Kidney (tissue), 14 donors: ENCODE data around the gene CDH13. TPM values are rescaled to one million over a fixed set of nuclear protein-coding genes. Genes with fewer than 3 reads are reported as not detected.

Experiments
- DNase-seq, 5 donors: peaks; one replicate each; pipeline ENCODE4 v3.0.0-alpha.2; 2013 to 2020
- FAIRE-seq: peaks from 2 replicates; lab custom pipeline; 2012; peaks lifted over from hg19 to GRCh38; lab: Jason Lieb, UNC
- H3K27ac ChIP-seq, 2 donors: one replicate each; pipeline ENCODE4 v1.7.0; 2013; ENCODE audit warnings: low read depth in 2 of 2, low read length in 2 of 2, inconsistent platforms in 1 of 2
- H3K27me3 ChIP-seq: one replicate; pipeline ENCODE4 v1.7.1; 2013; ENCODE audit warnings: low read length, inconsistent platforms; ENCODE audit not compliant: control insufficient read depth, insufficient read depth
- H3K36me3 ChIP-seq, 3 donors: one replicate each; pipeline versions ENCODE4 v1.7.0 to v1.7.1; 2013; ENCODE audit warnings: low read length in 3 of 3, control low read depth in 1 of 3, inconsistent platforms in 1 of 3; ENCODE audit not compliant: insufficient read depth in 3 of 3, control insufficient read depth in 2 of 3
- H3K4me1 ChIP-seq, 3 donors: one replicate each; pipeline versions ENCODE4 v1.7.0 to v1.7.1; 2013; ENCODE audit warnings: low read length in 3 of 3, inconsistent platforms in 1 of 3, low read depth in 1 of 3; ENCODE audit not compliant: control insufficient read depth in 2 of 3, insufficient read depth in 2 of 3
- H3K4me3 ChIP-seq, 3 donors: one replicate each; pipeline versions ENCODE4 v1.7.0 to v1.8.1; 2013; ENCODE audit warnings: low read length in 3 of 3, control low read depth in 1 of 3, inconsistent platforms in 1 of 3
- H3K9ac ChIP-seq, 3 donors: one replicate each; pipeline versions ENCODE4 v1.7.0 to v1.7.1; 2013; ENCODE audit warnings: low read length in 3 of 3, control low read depth in 1 of 3, inconsistent platforms in 1 of 3
- H3K9me3 ChIP-seq, 3 donors: one replicate each; pipeline versions ENCODE4 v1.7.0 to v1.7.1; 2013; ENCODE audit warnings: low read length in 3 of 3, control low read depth in 1 of 3, inconsistent platforms in 1 of 3; ENCODE audit not compliant: control insufficient read depth in 2 of 3, insufficient read depth in 1 of 3
- CTCF ChIP-seq: IDR thresholded peaks from 3 replicates; pipeline ENCODE4 v1.5.1; 2012; ENCODE audit warnings: mild to moderate bottlenecking, moderate library complexity, borderline replicate concordance; ENCODE audit not compliant: insufficient read depth; ENCODE audit errors: extremely low read depth
- intact Hi-C: fragments of 100-400 bp; cut with DNase I; formaldehyde crosslinking; loops from one replicate; pipeline ENCODE4 v1.11.1; 2022
- polyA plus RNA-seq: library from polyadenylated mRNA; stranded (reverse); fragments of 350-450 nt; fragmentation: Illumina TruSeq; extraction: RNeasy Lipid Tissue Mini Kit (QIAGEN cat#74804); gene quantifications from one replicate; pipeline ENCODE4 v1.2.3, GENCODE V29; 2014; ENCODE audit warnings: low read depth, low replicate concordance; ENCODE audit not compliant: insufficient read depth
- total RNA-seq: library from RNA; stranded (reverse); fragmentation: NEBNext Ultra II Directional; extraction: Animal tissue kit (Norgen Biotek cat#: 25700); gene quantifications from one replicate; pipeline ENCODE4 v1.2.1, GENCODE V29; 2021
- donor health status: control.
- donor health status: control.
- donor health status: control.
- donor health status: control.
- donor health status: control.
- donor health status: DM: yes; HTN: yes; CAD: no.
- donor health status: Normal renal cell carcinoma (clear cell type).

Gene CDH13
- total and polyA plus RNA-seq, 2 donors from 2014 or later, result 4.8 to 13.8 TPM

GRCh38 chr16:83807710-83808572 lies 1181.2 kb downstream of the CDH13 start, which contains the start of gene HSBP1:
Gene HSBP1, plus strand, starts transcription at chr16:83807978. Its CDS starts 99 bp downstream, at chr16:83808077.
- Histone ChIP-seq H3K9me3 (no peaks in the 10 kb centered on the region), H3K4me1 (peaks cover 0 to 5% (median 4%) of the 10 kb centered on the region in 3 donors), H3K27ac (peak within 1 kb of the TSS; percentile 63 to 70), H3K9ac (peak within 1 kb of the TSS; percentile 77 to 90 (median 88)), H3K4me3 (peak within 1 kb of the TSS; percentile 84 to 92 (median 86)), H3K36me3 (peaks cover 2 to 14% (median 2%) of the 10 kb centered on the region in 3 donors), H3K27me3 (no peaks in the 10 kb centered on the region)
- intact Hi-C loops, result no loop called here
- DNase-seq (peak; percentile 93 to 98 (median 95)), FAIRE-seq (no peak)
- TF ChIP-seq CTCF, result no peak

- H3K9me3 ChIP-seq, result no peaks in the 10 kb centered on the region
- peaks cover 0 to 5% (median 4%) of the 10 kb centered on the region in 3 donors for H3K4me1 ChIP-seq
- H3K9ac ChIP-seq, result peak overlapping the region; percentile 68 to 90 (median 77)
- intact Hi-C loops, result no loop called here
- peaks cover 2 to 14% (median 2%) of the 10 kb centered on the region in 3 donors for H3K36me3 ChIP-seq
- TF ChIP-seq CTCF, result no peak
- no peak for DNase-seq
- peak overlapping the region; percentile 84 to 92 (median 86) for H3K4me3 ChIP-seq
- H3K27me3 ChIP-seq, result no peaks in the 10 kb centered on the region
- no peak overlapping the region for H3K27ac ChIP-seq
- FAIRE-seq, result no peak
Observed at GRCh38 chr16:83808573-83809014, 1181.8 kb downstream of the CDH13 start.

DNA sequence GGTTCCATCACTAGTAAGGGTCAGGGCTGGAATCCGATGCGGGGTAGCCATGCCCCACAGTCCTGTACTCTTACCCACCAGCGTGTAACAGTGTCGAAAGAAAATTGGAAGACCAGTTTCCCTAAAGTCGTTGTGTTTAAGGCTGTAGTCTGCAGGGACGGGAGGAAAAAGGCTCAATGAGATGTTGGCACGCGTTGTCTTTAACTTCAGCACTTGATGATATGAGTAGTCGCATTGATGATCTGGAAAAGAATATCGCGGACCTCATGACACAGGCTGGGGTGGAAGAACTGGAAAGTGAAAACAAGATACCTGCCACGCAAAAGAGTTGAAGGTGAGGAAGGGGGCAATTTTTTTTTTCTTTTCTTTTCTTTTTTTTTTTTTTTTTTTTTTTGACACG lies 1182.3 kb downstream of the CDH13 start:
- intact Hi-C loops, result no loop called here
- DNase-seq (no peak), FAIRE-seq (no peak)
- Histone ChIP-seq H3K9me3 (no peaks in the 10 kb centered on the region), H3K9ac (peak overlapping the region; percentile 68 to 90 (median 77)), H3K4me3 (peak overlapping the region; percentile 84 to 92 (median 86)), H3K27me3 (no peaks in the 10 kb centered on the region), H3K4me1 (peaks cover 0 to 9% (median 5%) of the 10 kb centered on the region in 3 donors), H3K36me3 (peaks cover 2 to 14% (median 2%) of the 10 kb centered on the region in 3 donors), H3K27ac (no peak overlapping the region)
- TF ChIP-seq CTCF, result no peak
